Activated CD8-positive, alpha-beta memory T cell treated with anti-CD3 and anti-CD28 coated beads, Interleukin-2, amount 50 U/mL, for 4 hours (primary cell): Measurements from ENCODE around the gene TNPO2.

Experiments used
- DNase-seq: peaks from one replicate; pipeline ENCODE4 v3.0.0-alpha.2; 2020

TNPO2 gene

DNA sequence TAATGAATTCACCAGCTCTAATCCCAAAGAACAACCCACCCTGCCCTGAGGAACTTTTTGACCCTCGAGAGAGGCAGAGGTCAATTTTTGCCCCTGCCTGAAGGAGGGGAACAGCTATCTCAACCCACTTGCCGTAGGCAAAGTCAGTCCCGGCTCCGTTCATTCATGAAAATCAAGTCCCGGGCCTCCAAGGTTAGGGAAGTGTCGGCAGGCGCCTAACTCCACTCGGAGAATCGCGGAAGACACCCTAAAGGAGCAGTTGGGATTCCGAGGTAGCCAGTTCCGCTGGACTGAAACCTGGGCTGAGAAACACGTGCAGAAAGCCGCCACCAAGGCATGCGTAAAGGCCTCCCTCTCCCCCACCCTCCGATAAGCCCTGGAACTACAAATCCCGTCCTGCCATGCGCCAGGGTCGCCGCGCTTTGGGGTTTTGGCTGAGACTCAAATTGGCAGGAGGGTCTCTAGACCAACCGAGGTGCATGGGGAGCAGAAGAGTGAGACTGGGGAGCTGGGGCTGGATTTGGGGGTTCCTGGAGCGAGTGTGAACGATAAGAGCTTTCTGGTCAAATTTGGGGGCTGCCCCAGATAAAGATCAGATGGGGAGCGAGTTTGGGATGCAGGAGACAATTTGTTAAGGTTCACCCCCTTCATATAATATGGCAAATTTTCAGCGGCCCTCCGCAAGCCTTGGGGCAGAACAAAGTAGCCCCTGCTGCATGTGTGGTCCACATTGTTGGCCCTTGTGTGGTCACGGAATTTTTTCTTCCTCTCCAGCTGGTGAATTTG is at the start of gene TNPO2:
Gene TNPO2, minus strand, starts transcription at position 292 of the 786 bp plus-strand sequence. CDS start 2,955 bp downstream, outside the sequence.
- DNase-seq = peak; percentile 74

DNA sequence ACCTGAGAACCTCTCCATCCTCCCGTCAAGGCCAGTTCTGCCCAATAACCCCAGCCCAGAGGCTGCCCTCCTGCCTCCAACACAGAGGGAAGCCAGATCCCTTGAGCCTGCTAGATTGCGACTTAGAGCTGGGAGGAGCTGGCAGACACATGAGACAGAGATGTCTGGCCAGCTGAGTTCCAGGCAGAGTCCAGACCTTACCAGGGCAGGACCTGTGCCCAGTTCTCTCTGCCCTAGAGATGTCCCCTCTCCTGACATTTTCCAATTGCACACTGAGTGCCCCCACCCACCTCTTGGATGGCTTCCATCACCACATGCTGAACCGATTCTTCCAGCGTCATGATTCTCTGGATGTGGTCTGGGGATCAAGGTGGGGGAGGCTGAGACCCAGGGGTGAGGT is 48.6 kb upstream of the TNPO2 start:
- DNase-seq = no peak

DNA sequence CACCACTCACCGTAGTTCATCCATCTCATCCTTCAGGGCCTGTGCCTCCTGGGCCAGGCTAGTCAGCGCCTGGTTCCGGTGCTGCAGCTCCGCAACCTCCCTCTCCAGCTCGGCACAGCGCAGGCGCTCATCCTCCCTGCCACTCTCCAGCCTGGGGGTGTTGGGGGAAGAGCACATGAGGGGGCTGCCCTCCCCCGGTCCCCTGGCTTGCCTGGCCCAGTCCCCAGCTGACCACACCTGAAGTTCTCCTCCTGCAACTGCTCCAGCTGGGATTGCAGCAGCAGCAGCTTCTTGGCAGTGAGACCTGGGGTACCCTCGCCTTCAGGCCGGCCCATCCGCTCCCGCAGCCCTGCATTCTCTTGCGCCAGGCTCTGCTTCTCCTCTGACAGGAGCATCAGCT is 47.2 kb upstream of the TNPO2 start:
- no peak for DNase-seq

DNA sequence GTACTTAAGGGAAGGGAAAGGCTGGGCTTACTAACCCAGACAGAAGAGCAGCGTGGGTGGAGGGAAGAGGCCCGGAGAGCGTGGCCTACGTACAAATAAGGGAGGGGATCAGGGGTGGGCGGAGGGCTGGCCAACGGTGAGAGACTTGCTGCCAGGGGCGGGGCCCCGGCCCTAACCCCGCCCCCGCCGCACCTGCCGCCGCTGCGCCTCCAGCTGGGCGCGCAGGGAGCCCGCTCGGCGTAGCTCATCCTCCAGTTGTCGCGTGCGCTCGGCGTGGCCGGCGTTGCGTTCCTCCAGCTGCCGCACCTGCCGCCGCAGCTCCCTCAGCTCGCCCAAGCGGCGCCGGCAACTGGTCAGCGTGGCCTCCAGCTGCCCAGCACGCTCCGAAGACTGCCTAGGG is 46.0 kb upstream of the TNPO2 start:
- peak; percentile 60 for DNase-seq

DNA sequence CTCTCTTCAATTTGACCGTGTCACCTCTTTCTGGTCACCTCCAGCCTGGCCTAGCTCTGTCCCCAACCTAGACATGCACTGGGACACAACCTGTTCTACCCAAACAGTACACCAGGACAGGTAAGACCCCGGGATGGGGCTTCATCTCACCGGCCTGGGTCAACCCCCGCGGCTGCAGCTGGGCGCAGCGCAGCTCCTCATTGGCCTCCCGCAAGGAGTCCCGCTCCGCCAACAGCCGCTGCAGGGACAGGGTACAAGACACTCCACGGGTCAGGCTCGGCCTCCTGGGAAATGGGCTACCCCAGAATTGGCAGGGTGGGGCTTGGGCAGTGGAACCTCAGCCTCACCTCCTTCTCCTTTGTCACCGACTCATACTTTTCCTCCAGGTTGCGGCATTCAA is 43.9 kb upstream of the TNPO2 start:
- no peak for DNase-seq

DNA sequence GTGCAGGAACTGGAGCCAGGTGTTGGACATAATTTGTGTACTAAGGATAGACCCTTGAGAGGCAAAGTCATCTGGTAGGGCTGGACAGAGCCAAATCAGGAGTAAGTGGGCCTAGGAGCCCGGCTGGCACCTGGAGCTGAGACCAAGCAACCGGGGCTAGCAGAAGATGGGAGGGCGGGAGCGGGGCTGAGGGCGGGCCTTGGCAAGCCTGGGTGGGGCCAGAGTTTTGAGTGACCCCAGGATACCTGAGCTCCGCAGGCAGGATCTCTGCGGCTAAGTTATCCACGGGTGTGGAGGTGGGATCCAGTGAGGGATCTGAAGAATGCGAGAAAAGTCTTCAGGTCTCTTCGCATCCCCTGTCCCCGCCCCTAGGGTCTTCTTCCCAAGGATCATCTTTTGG is 43.4 kb upstream of the TNPO2 start:
- no peak for DNase-seq

DNA sequence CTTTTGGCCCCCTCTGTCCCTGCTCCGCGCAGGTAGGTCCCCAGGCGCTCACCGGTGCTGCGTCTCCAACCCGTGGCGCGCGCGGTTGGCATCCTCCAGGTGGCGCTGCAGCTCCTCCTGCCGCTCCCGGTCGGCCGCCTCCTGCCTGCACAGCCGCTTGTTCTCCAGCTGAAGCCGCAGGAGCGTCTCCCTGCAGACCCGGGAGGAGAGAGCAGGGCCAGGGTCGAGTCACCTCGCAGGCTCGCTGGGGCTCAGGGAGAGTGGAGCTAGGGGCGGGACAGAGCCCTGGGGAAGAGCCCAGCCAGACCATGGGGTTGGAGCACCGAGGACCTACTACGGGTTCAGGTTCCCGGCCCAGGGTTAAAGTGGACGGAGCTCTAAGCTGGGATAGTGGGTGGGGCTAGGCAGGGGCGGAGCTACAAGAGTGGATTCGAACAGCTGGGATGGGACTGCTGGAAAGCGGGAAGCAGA is 42.4 kb upstream of the TNPO2 start:
- peak; percentile 86 for DNase-seq

DNA sequence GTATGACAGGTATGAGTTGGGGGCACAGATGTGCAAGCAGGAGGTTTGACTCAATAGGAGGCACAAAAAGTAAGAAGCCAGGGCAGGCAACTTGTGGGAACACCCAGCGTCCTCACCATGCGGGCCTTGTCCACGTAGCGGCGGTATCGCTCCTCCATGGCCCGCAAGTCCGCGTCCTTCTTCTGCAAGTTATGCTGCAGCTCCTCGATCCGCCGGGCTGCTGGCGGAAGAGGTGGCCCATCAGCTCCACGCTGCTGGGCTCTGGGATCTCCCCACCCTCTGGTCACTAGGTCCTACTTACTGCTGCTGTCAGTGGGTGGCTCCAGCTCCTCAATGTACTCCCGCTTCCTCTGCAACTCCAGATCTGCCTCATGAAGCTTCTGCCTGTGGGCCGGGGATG is 41.0 kb upstream of the TNPO2 start:
- no peak for DNase-seq

DNA sequence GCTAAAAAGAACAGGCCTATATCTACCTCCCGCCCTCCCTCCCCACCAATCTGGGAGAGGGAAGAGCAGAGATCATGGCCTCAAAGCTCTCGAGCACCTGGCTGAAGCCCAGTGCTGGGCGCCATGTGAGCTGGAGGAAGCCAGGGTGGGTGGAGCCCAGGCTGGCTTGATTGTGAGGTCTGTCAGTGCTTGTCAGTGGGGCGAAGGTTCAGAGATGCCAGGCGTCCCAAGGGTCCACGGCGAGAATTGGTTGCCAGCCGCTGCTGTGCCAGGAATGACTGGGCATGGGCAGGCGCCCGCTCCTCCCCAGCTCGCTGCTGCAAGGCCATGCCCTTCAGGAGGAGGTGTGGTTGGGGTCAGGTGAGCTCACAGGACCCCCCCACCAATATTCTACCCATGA is 39.4 kb upstream of the TNPO2 start:
- no peak for DNase-seq

DNA sequence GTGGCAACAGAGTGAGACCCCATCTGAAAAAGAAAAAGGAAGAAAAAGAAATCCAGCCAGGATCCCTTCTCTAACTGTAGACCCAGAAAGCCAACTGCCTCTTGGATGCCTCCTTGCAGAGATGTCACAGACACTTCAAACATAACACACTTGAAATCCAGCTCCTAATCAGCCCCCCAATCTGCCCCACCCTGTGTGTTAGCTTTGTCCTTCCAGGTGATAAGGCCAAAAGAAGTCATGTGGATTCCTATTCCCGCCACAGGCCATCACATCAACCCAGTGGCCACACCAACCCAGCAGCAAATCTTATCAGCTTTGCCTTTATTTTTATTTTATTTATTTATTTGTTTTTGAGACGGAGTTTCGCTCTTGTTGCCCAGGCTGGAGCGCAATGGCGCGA is 36.0 kb upstream of the TNPO2 start:
- DNase-seq = no peak

DNA sequence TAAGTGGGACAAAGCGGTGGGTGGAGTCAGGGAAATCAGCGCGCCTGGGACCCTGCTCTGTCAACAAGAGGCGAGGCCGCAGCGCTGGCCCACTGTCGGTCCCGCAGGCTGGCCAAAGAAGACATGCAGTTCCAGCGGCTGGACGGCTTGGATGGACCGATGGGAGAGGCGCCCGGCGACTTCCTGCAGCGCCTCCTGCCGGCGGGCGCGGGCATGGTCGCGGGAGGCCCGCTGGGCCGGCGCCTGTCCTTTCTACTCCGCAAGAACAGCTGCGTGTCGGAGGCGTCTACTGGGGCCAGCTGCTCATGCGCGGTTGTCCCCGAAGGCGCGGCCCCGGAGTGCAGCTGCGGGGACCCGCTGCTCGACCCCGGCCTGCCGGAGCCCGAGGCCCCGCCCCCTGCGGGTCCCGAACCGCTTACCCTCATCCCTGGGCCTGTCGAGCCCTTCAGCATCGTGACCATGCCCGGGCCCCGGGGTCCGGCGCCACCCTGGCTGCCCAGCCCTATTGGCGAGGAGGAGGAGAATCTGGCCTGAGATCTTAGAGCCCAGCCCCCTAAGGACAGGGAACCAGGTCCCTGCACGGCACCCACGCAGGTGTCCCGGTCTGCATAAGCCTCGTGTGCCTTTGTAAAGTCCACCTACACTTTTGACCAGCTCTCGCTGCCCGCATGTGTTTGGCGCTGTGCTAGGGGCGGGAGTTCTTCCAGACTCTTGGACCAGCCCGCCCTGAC is 34.0 kb upstream of the TNPO2 start:
- peak; percentile 64 for DNase-seq

DNA sequence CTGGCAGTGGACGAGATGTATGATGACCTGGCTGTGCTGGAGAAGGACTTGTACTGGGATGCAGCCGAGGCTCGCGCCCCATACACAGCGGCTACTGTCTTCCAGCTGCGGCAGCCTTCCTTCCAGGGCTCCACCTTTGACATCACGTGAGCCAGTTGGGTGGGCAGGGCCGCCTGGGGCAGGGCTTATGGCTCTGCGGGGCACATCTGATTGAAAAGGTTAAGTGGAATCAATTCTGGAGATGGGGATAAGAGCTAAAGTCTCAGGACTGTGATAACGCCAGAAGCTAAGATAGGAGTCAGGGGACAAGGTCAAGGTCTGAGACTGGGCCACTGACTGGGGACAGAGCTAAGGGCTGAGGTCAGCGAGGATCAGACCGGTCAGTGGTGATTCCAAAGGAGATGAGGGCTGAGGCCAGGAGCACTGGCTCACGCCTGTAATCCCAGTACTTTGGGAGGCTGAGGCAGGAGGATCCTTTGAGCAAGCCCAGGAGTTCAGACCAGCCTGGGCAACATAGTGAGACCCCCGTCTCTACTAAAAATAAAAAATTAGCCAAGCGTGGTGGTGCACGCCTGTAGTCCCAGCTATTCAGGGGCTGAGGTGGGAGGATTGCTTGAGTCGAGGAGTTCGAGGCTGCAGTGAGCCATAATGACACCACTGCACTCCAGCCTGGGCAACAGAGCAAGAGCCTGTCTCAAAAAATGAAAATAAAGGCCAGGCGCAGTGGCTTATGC is 32.6 kb upstream of the TNPO2 start:
- DNase-seq = no peak

DNA sequence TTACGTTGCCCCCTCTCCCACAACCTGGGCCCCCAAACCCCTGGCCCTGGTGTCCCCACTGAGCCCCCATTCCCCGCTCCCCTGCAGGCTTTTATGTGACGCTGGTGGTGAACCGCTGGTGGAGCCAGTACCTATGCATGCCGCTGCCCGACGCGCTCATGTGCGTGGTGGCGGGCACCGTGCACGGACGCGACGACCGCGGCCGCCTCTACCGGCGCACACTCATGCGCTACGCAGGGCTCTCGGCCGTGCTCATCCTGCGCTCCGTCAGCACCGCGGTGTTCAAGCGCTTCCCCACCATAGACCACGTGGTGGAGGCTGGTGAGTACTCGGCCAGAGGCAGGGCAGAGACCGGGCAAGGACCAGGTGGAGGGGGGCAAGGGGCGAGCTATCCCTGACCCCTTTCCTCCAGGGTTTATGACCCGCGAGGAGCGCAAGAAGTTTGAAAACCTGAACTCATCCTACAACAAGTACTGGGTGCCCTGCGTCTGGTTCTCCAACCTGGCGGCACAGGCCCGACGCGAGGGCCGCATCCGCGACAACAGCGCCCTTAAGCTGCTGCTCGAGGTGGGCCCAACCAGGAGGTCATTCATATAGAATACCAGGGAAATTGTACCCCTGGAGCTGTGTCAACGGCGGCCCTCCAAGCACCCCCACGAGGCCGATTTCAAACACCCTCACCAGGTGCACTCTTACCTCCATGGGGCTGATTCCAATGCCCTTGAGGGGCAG is 30.9 kb upstream of the TNPO2 start:
- no peak for DNase-seq

DNA sequence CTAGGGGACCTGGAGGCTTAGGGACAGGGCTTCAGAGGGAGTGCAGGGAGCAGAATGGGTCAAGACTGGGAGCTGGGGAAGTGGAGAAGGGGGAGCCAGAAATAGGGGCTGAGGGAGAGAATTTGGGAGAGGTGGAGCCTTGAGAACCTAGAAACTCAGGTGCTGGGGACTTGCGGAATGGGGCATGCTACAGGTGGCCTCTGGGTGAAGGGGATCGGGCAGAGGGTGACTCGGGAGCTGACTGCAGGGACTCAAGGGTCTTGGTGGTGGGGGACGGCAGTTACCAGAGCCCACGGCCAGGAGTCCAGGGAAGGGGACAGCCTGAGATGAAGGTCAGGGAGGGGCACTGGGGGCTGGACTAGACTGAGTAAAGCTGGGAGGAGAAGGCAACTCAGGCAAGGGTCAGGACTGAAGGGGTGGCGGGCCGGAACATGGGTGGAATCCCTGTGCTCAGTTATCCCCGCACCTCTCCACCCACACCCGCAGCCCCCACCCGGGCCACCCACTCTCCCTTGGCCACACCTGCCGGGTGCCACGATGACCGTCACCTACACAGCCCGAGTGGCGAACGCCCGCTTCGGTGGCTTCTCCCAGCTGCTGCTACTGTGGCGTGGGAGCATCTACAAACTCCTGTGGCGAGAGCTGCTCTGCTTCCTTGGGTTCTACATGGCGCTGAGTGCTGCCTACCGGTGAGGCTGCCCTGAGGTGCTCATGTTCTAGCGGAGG is 28.5 kb upstream of the TNPO2 start:
- no peak for DNase-seq

DNA sequence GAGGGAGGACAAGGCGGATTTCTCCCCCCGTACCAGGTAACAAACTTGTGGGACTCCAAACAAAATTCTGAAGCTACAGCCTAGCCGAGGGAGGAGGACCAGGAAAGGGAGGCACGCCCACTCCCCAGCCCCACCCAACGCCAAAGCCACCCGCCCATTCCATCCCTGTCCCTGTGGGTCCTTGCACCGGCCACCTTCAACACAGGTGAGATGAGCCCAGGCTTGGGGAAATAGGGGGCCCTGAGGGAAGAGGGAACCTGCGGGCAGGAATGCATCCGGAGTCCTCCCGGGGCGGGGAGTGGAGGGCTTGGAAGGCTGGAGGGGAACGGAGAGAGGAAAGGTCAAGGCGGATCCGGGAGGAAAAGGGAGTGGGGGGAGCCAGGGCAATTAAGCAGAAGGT is 27.9 kb upstream of the TNPO2 start, which contains the start of gene BEST2:
Gene BEST2, plus strand, starts transcription at position 157 of the 400 bp plus-strand sequence. CDS start 802 bp downstream, outside the sequence.
- DNase-seq = no peak

DNA sequence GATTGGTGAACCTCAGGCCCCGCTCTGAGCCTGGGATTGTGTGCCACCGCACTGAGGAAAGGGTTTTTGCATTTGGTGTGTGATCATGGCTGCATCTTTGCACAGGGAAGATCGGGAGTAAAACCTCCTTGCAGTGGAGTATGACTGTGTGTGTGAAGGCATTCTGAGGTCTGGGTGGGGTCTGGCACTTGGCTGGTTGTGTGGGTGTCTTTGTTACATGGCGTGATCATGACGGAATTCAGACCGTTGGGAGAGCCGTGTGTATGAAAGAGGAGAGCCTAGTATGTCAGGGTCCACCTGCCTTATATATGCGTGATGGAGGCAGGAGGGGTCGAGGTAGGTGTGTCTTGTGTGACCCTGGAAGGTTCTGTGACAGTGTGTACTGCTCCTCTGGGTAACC is 27.1 kb upstream of the TNPO2 start:
- DNase-seq = no peak

DNA sequence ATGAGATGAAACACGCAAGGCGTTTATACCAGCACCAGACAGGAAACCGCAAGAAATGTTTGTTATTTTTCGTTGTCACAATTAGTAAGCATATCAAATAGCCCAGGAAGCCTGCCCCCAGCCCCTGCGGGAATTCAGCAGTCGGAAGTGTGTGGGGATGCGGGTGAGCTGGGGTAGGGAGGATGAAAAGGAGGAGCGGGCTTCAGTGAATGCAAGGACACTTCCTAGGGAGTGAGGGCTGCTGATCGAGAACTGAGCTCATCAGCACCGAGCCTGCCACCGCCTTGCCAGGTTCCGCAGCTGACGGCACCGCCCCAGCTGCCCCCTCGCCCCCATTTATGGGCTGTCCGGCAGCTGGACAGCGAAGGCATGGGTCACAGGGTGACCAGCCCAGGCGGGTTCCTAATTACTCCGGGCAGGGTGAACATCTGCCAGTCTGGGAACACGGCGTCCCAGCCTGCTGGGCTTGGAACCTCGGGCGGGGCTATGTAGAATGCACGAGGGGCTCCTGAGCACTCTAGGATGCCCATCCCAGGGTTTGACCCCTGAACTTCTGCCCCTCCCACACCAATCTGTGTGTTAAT is 26.3 kb upstream of the TNPO2 start:
- no peak for DNase-seq

DNA sequence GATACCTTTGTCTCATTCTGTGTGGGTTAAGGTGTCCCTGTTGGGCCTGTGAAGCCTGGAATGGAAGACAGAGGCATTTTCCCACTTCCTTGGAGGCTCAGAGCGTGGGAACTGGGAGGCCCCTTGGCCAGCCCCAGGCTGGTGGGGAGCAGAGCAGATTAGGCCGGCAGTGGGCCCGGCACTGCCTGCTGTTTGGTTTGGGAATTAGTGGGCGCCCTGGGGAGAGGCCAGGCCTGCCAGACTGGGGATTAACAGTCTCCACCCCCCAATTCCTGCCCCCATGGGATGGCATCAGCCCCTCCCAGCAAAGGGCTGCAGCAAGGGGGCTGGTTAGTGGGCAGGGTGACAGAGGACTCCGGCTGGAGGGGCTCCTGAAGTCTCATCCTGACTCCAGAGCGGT is 24.8 kb upstream of the TNPO2 start:
- DNase-seq = no peak

DNA sequence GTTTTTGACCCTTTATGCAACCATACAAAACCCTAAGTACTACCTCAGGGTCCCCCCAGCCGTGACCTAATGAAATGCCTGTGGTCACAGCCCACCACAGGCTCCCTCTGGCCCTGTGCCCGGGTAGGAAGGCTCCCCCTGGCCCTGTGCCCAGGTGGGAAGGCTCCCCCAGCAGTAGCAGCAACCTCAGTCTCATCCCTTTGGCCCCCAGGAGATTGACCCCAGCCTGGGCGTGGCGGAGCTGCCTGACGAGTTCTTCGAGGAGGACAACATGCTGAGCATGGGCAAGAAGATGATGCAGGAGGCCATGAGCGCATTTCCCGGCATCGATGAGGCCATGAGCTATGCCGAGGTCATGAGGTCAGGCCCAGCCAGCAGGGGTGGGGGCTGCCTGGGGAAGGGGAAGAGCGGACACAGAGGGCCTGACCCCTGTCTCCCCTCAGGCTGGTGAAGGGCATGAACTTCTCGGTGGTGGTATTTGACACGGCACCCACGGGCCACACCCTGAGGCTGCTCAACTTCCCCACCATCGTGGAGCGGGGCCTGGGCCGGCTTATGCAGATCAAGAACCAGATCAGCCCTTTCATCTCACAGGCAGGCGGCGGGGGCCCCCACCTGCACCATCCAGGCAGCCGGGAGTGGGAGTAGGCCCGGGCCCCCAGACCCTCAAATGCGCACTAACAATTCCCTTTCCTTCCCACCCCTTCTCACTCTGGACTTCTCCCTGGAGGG is 21.6 kb upstream of the TNPO2 start:
- no peak for DNase-seq

DNA sequence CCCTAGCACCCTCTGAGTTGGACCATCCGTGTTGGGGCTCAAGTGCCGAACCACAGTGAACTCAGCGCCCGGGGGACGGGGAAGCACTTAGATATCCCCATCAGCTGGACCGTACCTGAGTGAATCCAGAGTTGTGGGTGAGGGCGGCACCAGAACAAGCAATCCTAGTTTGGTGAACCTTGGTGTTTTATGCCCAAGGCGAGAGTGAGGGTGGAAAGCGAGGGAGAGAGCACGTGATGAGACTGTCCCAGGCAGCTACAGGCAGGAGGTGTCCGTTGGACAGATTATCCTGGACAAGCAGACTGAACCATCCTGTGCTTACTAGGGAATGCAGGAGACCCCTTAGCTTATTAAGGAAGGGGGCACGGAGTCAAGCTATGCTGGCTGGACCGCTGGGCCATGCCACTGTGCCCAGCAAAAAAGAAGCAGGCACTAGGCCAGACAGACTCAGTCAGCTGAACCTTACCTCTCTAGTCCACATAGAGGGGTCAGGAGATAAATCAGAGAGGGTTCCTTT is 14.2 kb upstream of the TNPO2 start:
- no peak for DNase-seq
